ENCODE measurements around the gene LRRK1. TPM values are rescaled to one million over a fixed set of nuclear protein-coding genes. Genes with fewer than 3 reads are reported as not detected.
A peak's percentile ranks its signal among the peaks of the same experiment; 100 is the strongest.

LRRK1 gene
- total RNA-seq, 1 donor from 2014 or later: 3.0 TPM

GRCh38 chr15:100909565-100909964 lies 9.6 kb upstream of the LRRK1 start:
- Histone ChIP-seq H3K4me3 (no peak overlapping the region), H3K27ac (replicated peaks) (no peak overlapping the region), H3K36me3 (no peaks in the 10 kb centered on the region), H3K4me1 (no peaks in the 10 kb centered on the region), H3K9me3 (replicated peaks) (peaks cover 12% of the 10 kb centered on the region), H3K27me3 (ENCODE audit: low read depth) (peaks cover 51% of the 10 kb centered on the region)
- TF ChIP-seq, protein P1, sequence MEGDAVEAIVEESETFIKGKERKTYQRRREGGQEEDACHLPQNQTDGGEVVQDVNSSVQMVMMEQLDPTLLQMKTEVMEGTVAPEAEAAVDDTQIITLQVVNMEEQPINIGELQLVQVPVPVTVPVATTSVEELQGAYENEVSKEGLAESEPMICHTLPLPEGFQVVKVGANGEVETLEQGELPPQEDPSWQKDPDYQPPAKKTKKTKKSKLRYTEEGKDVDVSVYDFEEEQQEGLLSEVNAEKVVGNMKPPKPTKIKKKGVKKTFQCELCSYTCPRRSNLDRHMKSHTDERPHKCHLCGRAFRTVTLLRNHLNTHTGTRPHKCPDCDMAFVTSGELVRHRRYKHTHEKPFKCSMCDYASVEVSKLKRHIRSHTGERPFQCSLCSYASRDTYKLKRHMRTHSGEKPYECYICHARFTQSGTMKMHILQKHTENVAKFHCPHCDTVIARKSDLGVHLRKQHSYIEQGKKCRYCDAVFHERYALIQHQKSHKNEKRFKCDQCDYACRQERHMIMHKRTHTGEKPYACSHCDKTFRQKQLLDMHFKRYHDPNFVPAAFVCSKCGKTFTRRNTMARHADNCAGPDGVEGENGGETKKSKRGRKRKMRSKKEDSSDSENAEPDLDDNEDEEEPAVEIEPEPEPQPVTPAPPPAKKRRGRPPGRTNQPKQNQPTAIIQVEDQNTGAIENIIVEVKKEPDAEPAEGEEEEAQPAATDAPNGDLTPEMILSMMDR (IDR thresholded peaks at IDR 0.05; ENCODE audit: borderline replicate concordance): no peak
- intact Hi-C loops (cut with micrococcal nuclease): no loop called here
- no peak for DNase-seq

DNA sequence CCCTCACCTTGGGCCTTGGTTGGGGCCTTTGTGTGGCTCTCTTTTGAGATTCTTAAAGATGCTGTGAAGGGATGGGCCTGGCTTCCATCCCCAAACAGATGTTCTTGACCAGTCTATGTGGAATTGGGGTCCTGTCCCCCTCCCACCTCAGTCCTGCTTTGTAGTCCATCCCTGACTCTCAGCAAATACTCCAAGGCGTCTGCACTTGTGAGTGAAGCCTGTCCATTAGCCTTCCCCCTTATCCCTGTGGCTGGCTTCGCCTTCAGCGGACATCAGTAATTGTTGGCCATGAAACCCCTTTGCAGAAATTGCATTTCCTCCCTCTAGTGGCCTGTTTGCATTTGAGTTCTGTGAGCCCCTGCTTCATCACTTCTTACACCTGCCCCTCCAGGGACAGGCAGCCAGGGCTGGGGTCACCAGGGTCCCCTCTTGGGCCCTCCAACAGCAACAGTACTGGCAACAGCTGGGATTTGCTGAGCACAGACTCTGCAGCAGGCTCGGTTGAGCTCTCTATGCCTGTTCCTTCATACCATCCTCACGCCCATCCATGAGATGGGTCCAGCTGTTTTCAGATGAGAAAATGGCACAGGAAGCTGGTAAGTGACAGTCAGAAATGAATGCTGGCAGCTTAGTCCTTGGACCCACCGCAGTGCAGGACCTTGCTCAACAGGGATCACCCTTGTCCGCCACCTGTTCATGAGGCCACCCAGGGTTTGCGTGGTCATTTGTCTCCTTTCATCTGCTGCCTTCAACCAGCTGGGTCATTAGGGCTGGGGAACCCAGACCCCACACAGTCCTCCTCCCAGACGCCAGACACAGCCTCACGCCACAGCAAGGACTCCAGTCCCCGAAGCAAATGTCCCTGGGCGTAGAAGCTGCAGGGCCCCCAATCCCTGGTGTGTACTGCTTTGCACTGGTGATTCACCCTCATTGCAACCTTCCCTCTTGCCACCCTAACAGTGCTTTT lies 8.9 kb upstream of the LRRK1 start:
- Histone ChIP-seq H3K4me3 (no peak overlapping the region), H3K36me3 (no peaks in the 10 kb centered on the region), H3K27me3 (ENCODE audit: low read depth) (peaks cover 57% of the 10 kb centered on the region), H3K27ac (replicated peaks) (no peak overlapping the region), H3K9me3 (replicated peaks) (peaks cover 12% of the 10 kb centered on the region), H3K4me1 (no peaks in the 10 kb centered on the region)
- intact Hi-C loops (cut with micrococcal nuclease): no loop called here
- DNase-seq: no peak
- TF ChIP-seq, protein P1 (IDR thresholded peaks at IDR 0.05; ENCODE audit: borderline replicate concordance): peak; percentile 22

- intact Hi-C loops (cut with micrococcal nuclease): no loop called here
These were observed 8.1 kb upstream of the LRRK1 start for GRCh38 chr15:100911086-100911485.

GRCh38 chr15:100913961-100914360 lies 5.2 kb upstream of the LRRK1 start:
- Histone ChIP-seq H3K9me3 (replicated peaks) (peaks cover 12% of the 10 kb centered on the region), H3K4me3 (no peak overlapping the region), H3K36me3 (no peaks in the 10 kb centered on the region), H3K27me3 (ENCODE audit: low read depth) (peaks cover 77% of the 10 kb centered on the region), H3K4me1 (peaks cover 18% of the 10 kb centered on the region), H3K27ac (replicated peaks) (no peak overlapping the region)
- TF ChIP-seq, protein P1 (IDR thresholded peaks at IDR 0.05; ENCODE audit: borderline replicate concordance): no peak
- intact Hi-C loops (cut with micrococcal nuclease): no loop called here
- DNase-seq: no peak

More at GRCh38 chr15:100911086-100911485, 8.1 kb upstream of the LRRK1 start:
- TF ChIP-seq, protein P1 (IDR thresholded peaks at IDR 0.05; ENCODE audit: borderline replicate concordance): no peak
- no peak for DNase-seq
- Histone ChIP-seq H3K9me3 (replicated peaks) (peaks cover 12% of the 10 kb centered on the region), H3K36me3 (no peaks in the 10 kb centered on the region), H3K4me1 (no peaks in the 10 kb centered on the region), H3K4me3 (no peak overlapping the region), H3K27ac (replicated peaks) (no peak overlapping the region), H3K27me3 (ENCODE audit: low read depth) (peaks cover 65% of the 10 kb centered on the region)

DNA sequence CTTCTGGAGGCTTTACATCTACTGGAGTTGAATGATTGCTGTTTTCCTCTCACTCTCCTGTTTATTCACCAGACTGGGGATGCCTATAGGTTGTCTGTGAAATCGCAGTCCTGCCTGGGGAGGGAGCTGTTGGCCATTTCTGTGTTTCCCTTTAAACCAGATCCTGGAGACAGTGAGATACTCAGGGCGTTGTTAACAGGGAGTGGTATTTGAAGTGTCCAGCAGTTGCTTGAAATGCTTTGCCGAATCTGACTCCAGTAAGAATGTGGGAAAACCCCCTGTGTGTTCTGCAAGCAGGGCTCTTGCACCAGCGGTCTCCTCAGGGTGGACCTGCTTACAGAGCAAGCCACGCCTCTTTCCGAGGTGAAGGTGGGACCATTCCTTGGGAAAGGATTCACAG lies 4.3 kb upstream of the LRRK1 start:
- intact Hi-C loops (cut with micrococcal nuclease): loop anchor here (5.0 kb wide), 1 partner anchor 92 kb away; no protein-coding TSS in a partner anchor
- peaks cover 23% of the 10 kb centered on the region for H3K4me1 ChIP-seq
- H3K9me3 ChIP-seq (replicated peaks): peaks cover 12% of the 10 kb centered on the region
- TF ChIP-seq, protein P1 (IDR thresholded peaks at IDR 0.05; ENCODE audit: borderline replicate concordance): no peak
- H3K4me3 ChIP-seq: no peak overlapping the region
- H3K36me3 ChIP-seq: no peaks in the 10 kb centered on the region
- no peak for DNase-seq
- peaks cover 82% of the 10 kb centered on the region for H3K27me3 ChIP-seq (ENCODE audit: low read depth)
- H3K27ac ChIP-seq (replicated peaks): no peak overlapping the region
